ENCODE results near the gene ARFIP1.

ARFIP1 gene

GRCh38 chr4:152941411-152941810, 161.7 kb downstream of the ARFIP1 start:
- DNase-seq: no peak

- no peak for DNase-seq
Observed at GRCh38 chr4:152942346-152942745, 162.6 kb downstream of the ARFIP1 start.

- no peak for DNase-seq
Observed at GRCh38 chr4:152943672-152944071, 163.9 kb downstream of the ARFIP1 start.

GRCh38 chr4:152944666-152945320, 165.0 kb downstream of the ARFIP1 start:
- no peak for DNase-seq

- no peak for DNase-seq
Observed at GRCh38 chr4:152945639-152946038, 165.9 kb downstream of the ARFIP1 start.

- no peak for DNase-seq
Observed at GRCh38 chr4:152946446-152946845, 166.7 kb downstream of the ARFIP1 start.

- no peak for DNase-seq
Observed at GRCh38 chr4:152947311-152947710, 167.6 kb downstream of the ARFIP1 start.

GRCh38 chr4:152949930-152950329, 170.2 kb downstream of the ARFIP1 start:
- no peak for DNase-seq

- DNase-seq: no peak
Observed at GRCh38 chr4:152950402-152951274, 170.9 kb downstream of the ARFIP1 start.

- DNase-seq: no peak
Observed at GRCh38 chr4:152951348-152951747, 171.6 kb downstream of the ARFIP1 start.

- DNase-seq: no peak
Observed at GRCh38 chr4:152953514-152953913, 173.8 kb downstream of the ARFIP1 start.

GRCh38 chr4:152954741-152955140, 175.0 kb downstream of the ARFIP1 start:
- DNase-seq: no peak

GRCh38 chr4:152956147-152956546, 176.4 kb downstream of the ARFIP1 start:
- DNase-seq: no peak

GRCh38 chr4:152956650-152957436, 177.1 kb downstream of the ARFIP1 start:
- no peak for DNase-seq

GRCh38 chr4:152957437-152958171, 177.8 kb downstream of the ARFIP1 start:
- DNase-seq: no peak

- no peak for DNase-seq
Observed at GRCh38 chr4:152959080-152959479, 179.3 kb downstream of the ARFIP1 start.

- no peak for DNase-seq
Observed at GRCh38 chr4:152960082-152960481, 180.3 kb downstream of the ARFIP1 start.

- DNase-seq: no peak
Observed at GRCh38 chr4:152961014-152961772, 181.4 kb downstream of the ARFIP1 start.

- DNase-seq: no peak
Observed at GRCh38 chr4:152961773-152962115, 182.0 kb downstream of the ARFIP1 start.

Measured in NCI-H187 (cell line).